ENCODE data around the gene DDX54.

Gene DDX54

DNA sequence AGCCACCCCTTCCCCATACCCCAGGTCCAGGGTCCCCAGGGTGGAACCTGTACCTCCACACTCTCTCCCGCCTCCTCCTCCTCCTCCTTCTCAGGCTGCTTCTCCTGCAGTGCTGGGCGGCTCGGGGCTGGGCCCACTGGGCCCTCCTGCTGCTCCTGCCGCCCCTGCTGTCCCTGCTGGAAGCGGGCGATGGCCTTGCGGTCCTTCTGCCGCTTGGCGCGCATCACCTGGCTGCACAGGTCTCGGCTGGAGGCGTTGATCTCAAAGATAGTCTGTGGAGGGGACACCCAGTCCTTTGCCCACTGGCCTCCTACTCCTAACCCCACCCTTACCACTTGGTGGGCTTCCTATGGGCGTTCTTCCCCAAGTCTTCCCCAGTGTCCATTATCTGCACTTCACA lies 21.3 kb downstream of the DDX54 start:
- in situ Hi-C loops (cut with MboI; ENCODE audit: low sequenced_read_pairs) = no loop called here

DNA sequence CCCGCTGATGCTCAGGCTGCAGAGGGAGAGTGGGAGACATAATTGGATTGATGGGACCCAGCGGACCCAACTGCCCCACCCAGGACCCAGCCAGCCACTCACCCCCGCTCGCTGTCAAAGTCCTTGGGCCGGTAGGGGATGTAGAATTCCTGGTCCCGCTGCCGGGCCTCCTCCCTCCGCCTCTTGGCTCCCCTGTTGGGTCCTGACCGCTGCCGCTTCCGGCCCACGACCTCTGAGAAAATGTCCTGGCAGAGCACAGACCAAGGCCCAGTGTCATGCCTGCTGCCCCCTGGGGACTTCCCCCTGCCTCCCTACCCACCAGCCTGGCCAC lies 22.3 kb downstream of the DDX54 start:
- in situ Hi-C loops (cut with MboI; ENCODE audit: low sequenced_read_pairs) = no loop called here

DNA sequence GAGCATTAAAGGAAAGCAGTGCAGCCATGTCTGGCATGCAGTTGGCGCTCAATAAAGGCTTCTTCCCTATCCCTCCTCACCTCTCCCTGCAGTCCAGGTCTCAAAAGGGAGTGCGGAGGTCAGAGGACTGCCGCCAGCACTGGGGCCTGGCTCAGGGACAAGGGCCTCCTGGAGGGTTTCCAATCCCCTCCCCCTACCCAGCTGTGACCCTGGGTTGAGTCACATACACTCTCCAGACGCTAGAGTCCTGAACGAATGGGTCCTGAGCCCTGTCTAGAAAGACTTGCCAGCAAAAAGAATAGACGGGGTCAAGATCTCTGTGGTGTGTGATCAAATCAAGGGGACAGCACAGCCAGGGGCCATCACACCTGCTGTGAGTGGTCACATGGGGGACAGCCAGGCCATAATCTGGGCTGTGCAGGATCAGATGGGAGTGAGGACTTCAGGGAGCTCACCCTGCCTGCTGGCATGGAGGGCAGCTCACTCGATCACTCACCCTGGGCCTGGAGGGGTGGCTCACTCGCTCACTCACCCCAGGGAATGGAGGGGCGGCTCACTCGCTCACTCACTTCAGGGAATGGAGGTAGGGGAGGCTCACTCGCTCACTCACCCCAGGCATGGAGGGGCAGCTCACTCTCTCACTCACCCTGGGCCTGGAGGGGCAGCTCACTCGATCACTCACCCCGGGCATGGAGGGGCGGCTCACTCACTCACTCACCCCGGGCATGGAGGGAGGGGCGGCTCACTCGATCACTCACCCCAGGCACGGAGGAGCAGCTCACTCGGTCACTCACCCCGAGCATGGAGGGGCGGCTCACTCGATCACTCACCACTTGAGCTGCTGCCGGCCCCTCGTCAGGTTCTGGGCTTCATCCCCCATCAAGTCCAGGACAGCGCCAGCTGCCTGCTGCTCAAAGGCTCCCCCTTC lies 22.9 kb downstream of the DDX54 start:
- in situ Hi-C loops (cut with MboI; ENCODE audit: low sequenced_read_pairs) = no loop called here

- in situ Hi-C loops (cut with MboI; ENCODE audit: low sequenced_read_pairs) = no loop called here
Observed at GRCh38 chr12:113161415-113162016, 23.8 kb downstream of the DDX54 start.

- in situ Hi-C loops (cut with MboI; ENCODE audit: low sequenced_read_pairs) = no loop called here
Observed at GRCh38 chr12:113159937-113160336, 25.3 kb downstream of the DDX54 start.

- in situ Hi-C loops (cut with MboI; ENCODE audit: low sequenced_read_pairs) = no loop called here
Observed at GRCh38 chr12:113158439-113159203, 26.7 kb downstream of the DDX54 start.

GRCh38 chr12:113157218-113157859 lies 27.9 kb downstream of the DDX54 start:
- in situ Hi-C loops (cut with MboI; ENCODE audit: low sequenced_read_pairs) = no loop called here

DNA sequence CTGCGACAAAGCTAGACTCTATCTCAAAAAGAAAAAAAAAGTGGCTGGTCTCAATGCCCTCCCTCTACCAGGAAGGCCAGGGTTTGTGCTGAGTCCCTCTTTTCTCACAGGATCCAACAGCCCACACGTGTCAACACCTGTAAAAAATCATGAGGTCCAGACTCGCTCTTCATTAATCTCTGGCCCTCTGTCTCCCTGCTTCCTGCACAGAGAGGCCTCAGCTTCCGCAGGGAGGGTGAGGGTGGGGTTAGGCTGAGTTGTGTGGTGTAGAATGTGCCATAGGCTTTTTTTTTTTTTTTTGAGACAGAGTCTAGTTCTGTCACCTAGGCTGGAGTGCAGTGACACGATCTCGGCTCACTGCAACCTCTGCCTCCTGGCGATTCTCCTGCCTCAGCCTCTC lies 29.6 kb downstream of the DDX54 start:
- in situ Hi-C loops (cut with MboI; ENCODE audit: low sequenced_read_pairs) = no loop called here

GRCh38 chr12:113155060-113155459 lies 30.2 kb downstream of the DDX54 start:
- in situ Hi-C loops (cut with MboI; ENCODE audit: low sequenced_read_pairs) = no loop called here

- in situ Hi-C loops (cut with MboI; ENCODE audit: low sequenced_read_pairs) = no loop called here
Observed at GRCh38 chr12:113154351-113154973, 30.8 kb downstream of the DDX54 start.

- in situ Hi-C loops (cut with MboI; ENCODE audit: low sequenced_read_pairs) = no loop called here
Observed at GRCh38 chr12:113152835-113153814, 32.2 kb downstream of the DDX54 start.

GRCh38 chr12:113152196-113152834 lies 33.0 kb downstream of the DDX54 start:
- in situ Hi-C loops (cut with MboI; ENCODE audit: low sequenced_read_pairs) = no loop called here

DNA sequence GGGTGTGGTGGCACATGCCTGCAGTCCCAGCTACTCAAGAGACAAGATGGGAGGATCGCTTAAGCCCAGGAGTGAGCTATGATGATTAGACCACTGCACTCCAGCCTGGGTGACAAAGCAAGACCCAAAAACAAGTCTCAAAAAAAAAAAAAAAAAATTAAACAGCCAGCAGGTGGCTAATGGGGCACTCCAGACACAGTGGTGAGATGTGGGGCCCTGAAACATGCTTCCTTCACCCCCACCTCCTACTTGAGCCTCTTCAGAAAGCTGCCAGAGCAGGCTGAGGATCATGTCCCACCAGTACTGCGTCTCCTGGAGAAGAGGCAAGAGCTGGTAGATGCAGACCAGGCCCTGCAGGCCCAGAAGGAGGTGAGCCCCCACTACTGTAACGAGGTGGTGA lies 33.6 kb downstream of the DDX54 start:
- in situ Hi-C loops (cut with MboI; ENCODE audit: low sequenced_read_pairs) = no loop called here

- in situ Hi-C loops (cut with MboI; ENCODE audit: low sequenced_read_pairs) = no loop called here
Observed at GRCh38 chr12:113149361-113150150, 35.7 kb downstream of the DDX54 start, which contains the start of gene CFAP73. Gene CFAP73 (plus strand): TSS chr12:113149724. CDS start chr12:113149858, 134 bp downstream.

GRCh38 chr12:113146999-113147398 lies 38.3 kb downstream of the DDX54 start:
- in situ Hi-C loops (cut with MboI; ENCODE audit: low sequenced_read_pairs) = no loop called here

- in situ Hi-C loops (cut with MboI; ENCODE audit: low sequenced_read_pairs) = no loop called here
Observed at GRCh38 chr12:113145720-113146551, 39.3 kb downstream of the DDX54 start.

DNA sequence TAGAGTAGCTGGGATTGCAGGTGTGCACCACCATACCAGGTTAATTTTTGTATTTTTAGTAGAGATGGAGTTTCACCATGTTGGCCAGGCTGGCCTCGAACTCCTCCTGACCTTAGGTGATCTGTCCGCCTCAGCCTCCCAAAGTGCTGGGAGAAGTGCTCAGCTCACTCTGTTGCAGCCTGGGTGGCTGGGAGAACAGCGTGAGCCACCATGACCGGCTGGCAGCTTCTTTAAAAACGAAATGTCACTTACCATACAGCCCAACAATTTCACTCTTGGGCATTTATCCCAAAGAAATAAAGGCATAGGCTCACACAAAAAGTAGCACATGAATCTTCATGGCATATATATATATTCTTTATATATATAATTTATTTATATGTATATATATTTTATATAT lies 40.5 kb downstream of the DDX54 start:
- in situ Hi-C loops (cut with MboI; ENCODE audit: low sequenced_read_pairs) = no loop called here
